Endodermal cell (in vitro differentiated cells): Measurements from ENCODE around the gene TMEM106C. TPM values are rescaled to one million over a fixed set of nuclear protein-coding genes. Genes with fewer than 3 reads are reported as not detected.

Source experiments
- DNase-seq: peaks from one replicate; pipeline ENCODE4 v3.0.0-alpha.2; 2017
- H3K27ac ChIP-seq: 2 replicates; pipeline ENCODE4 v1.5.1; 2013; ENCODE audit warnings: mild to moderate bottlenecking, low read depth, low read length, moderate library complexity
- H3K27me3 ChIP-seq: 2 replicates; pipeline ENCODE4 v1.6.1; 2013; ENCODE audit warnings: mild to moderate bottlenecking, low read length, moderate library complexity; ENCODE audit not compliant: insufficient read depth, control insufficient read depth, poor library complexity, severe bottlenecking
- H3K36me3 ChIP-seq: 2 replicates; pipeline ENCODE4 v1.7.0; 2013; ENCODE audit warnings: mild to moderate bottlenecking, low read length, moderate library complexity; ENCODE audit not compliant: control insufficient read depth, insufficient read depth
- H3K4me1 ChIP-seq: one replicate; pipeline ENCODE4 v1.7.0; 2013; ENCODE audit warnings: low read length; ENCODE audit not compliant: control insufficient read depth, insufficient read depth
- H3K4me3 ChIP-seq: 2 replicates; pipeline ENCODE4 v1.5.1; 2013; ENCODE audit warnings: mild to moderate bottlenecking, low read length, moderate library complexity
- H3K9ac ChIP-seq: 2 replicates; pipeline ENCODE4 v1.6.1; 2013; ENCODE audit warnings: mild to moderate bottlenecking, low read length, moderate library complexity; ENCODE audit not compliant: poor library complexity, severe bottlenecking; ENCODE audit errors: extremely low read depth
- H3K9me3 ChIP-seq: 2 replicates; pipeline ENCODE4 v1.6.1; 2013; ENCODE audit warnings: mild to moderate bottlenecking, low read length, moderate library complexity; ENCODE audit not compliant: control insufficient read depth
- H3K27ac Mint-ChIP-seq: 2 replicates; pipeline ENCODE4 v1.8.0; 2020; ENCODE audit warnings: mixed read lengths
- H3K27me3 Mint-ChIP-seq: 2 replicates; pipeline ENCODE4 v1.8.0; 2021; ENCODE audit warnings: mild to moderate bottlenecking, mixed read lengths; ENCODE audit not compliant: insufficient read depth
- H3K36me3 Mint-ChIP-seq: 2 replicates; pipeline ENCODE4 v1.8.0; 2020; ENCODE audit warnings: low read depth, mixed read lengths
- H3K4me1 Mint-ChIP-seq: 2 replicates; pipeline ENCODE4 v1.8.0; 2020; ENCODE audit warnings: mixed read lengths
- H3K4me3 Mint-ChIP-seq: 2 replicates; pipeline ENCODE4 v1.8.0; 2020; ENCODE audit warnings: mild to moderate bottlenecking, moderate library complexity, mixed read lengths
- H3K9me3 Mint-ChIP-seq: 2 replicates; pipeline ENCODE4 v1.8.0; 2020; ENCODE audit warnings: mild to moderate bottlenecking, mixed read lengths
- CTCF ChIP-seq: fragments of 200-600 bp; sonication (generic); conservative IDR thresholded peaks from 2 replicates; pipeline ENCODE4 v1.5.0; 2021; ENCODE audit warnings: antibody characterized with exemption, mild to moderate bottlenecking
- WGBS, 2 experiments: methylation state at CpG; one replicate each; pipeline versions ENCODE4 v1.1.5 to v1.1.7; 2013; ENCODE audit warnings: missing lambda C conversion rate in 2 of 2, mixed read lengths in 1 of 2; ENCODE audit not compliant: insufficient coverage in 1 of 2, insufficient read length in 1 of 2; 5-methylcytosine and 5-hydroxymethylcytosine counted together
- total RNA-seq, 2 donors: library from RNA; stranded (reverse); fragmentation: NEBNext Ultra II Directional in 1 of 2; extraction: Animal tissue kit (Norgen Biotek cat#: 25700) in 1 of 2; gene quantifications; 2 replicates in 1 of 2; 3 replicates in 1 of 2; pipeline ENCODE4 v1.2.1, GENCODE V29; 2021

Gene TMEM106C
- total RNA-seq, 2 donors from 2014 or later: 17.3 to 61.6 TPM

GRCh38 chr12:47982311-47982710, 18.9 kb downstream of the TMEM106C start:
- no peak overlapping the region for H3K27ac Mint-ChIP-seq
- no peak overlapping the region for H3K9ac ChIP-seq
- peaks cover 9% of the 10 kb centered on the region for H3K36me3 ChIP-seq
- H3K9me3 Mint-ChIP-seq: no peaks in the 10 kb centered on the region
- peaks cover 72% of the 10 kb centered on the region for H3K27me3 Mint-ChIP-seq
- DNase-seq: no peak
- H3K4me1 Mint-ChIP-seq: no peaks in the 10 kb centered on the region
- H3K4me3 Mint-ChIP-seq: no peak overlapping the region
- H3K4me1 ChIP-seq: no peaks in the 10 kb centered on the region
- H3K27ac ChIP-seq: no peak overlapping the region
- no peaks in the 10 kb centered on the region for H3K36me3 Mint-ChIP-seq
- no peaks in the 10 kb centered on the region for H3K9me3 ChIP-seq
- WGBS, 2 experiments: 70 to 81% methylated on average over 5 of the region's 5 CpGs
- no peaks in the 10 kb centered on the region for H3K27me3 ChIP-seq
- H3K4me3 ChIP-seq: no peak overlapping the region
- no peak for TF ChIP-seq CTCF

GRCh38 chr12:47982770-47983169, 19.4 kb downstream of the TMEM106C start:
- Histone ChIP-seq H3K27me3 (no peaks in the 10 kb centered on the region), H3K27ac (no peak overlapping the region), H3K4me3 (no peak overlapping the region), H3K4me1 (no peaks in the 10 kb centered on the region), H3K9ac (no peak overlapping the region), H3K36me3 (peaks cover 9% of the 10 kb centered on the region), H3K9me3 (no peaks in the 10 kb centered on the region)
- Mint-ChIP-seq H3K27me3 (peaks cover 72% of the 10 kb centered on the region), H3K4me1 (no peaks in the 10 kb centered on the region), H3K9me3 (no peaks in the 10 kb centered on the region), H3K4me3 (no peak overlapping the region), H3K36me3 (no peaks in the 10 kb centered on the region), H3K27ac (no peak overlapping the region)
- WGBS, 2 experiments: 87 to 92% methylated on average over 6 to 11 of the region's 11 CpGs
- DNase-seq: no peak
- TF ChIP-seq CTCF: no peak

- H3K9me3 Mint-ChIP-seq: no peaks in the 10 kb centered on the region
- Histone ChIP-seq H3K4me1 (no peaks in the 10 kb centered on the region), H3K36me3 (peaks cover 9% of the 10 kb centered on the region), H3K4me3 (no peak overlapping the region), H3K27me3 (no peaks in the 10 kb centered on the region), H3K9me3 (no peaks in the 10 kb centered on the region), H3K27ac (no peak overlapping the region), H3K9ac (no peak overlapping the region)
- 86 to 88% methylated on average over 5 of the region's 5 CpGs for WGBS, 2 experiments
- H3K4me1 Mint-ChIP-seq: peaks cover 5% of the 10 kb centered on the region
- DNase-seq: no peak
- no peak overlapping the region for H3K27ac Mint-ChIP-seq
- H3K36me3 Mint-ChIP-seq: no peaks in the 10 kb centered on the region
- TF ChIP-seq CTCF: no peak
- no peak overlapping the region for H3K4me3 Mint-ChIP-seq
- H3K27me3 Mint-ChIP-seq: peaks cover 72% of the 10 kb centered on the region
Observed at GRCh38 chr12:47983541-47984115, 20.2 kb downstream of the TMEM106C start.
